ENCODE measurements around the gene ZNRD2.

Gene ZNRD2

GRCh38 chr11:65610404-65610803 lies 40.1 kb downstream of the ZNRD2 start:
- no peak for DNase-seq (ENCODE audit: low read depth in 2 of 2)

- DNase-seq (ENCODE audit: low read depth in 2 of 2): no peak
These were observed 40.9 kb downstream of the ZNRD2 start for GRCh38 chr11:65611028-65611757.

GRCh38 chr11:65611758-65612603 lies 41.7 kb downstream of the ZNRD2 start:
- no peak for DNase-seq (ENCODE audit: low read depth in 2 of 2)

GRCh38 chr11:65612691-65613090 lies 42.4 kb downstream of the ZNRD2 start:
- DNase-seq (ENCODE audit: low read depth in 2 of 2): no peak

GRCh38 chr11:65613091-65613928 lies 43.0 kb downstream of the ZNRD2 start:
- DNase-seq (ENCODE audit: low read depth in 2 of 2): no peak

GRCh38 chr11:65615229-65615949 lies 45.1 kb downstream of the ZNRD2 start, which contains the start of gene PCNX3:
TSS of gene PCNX3 (plus strand) at chr11:65615776. CDS start at chr11:65616312, 536 bp downstream.
- peak; percentile 100 for DNase-seq (ENCODE audit: low read depth in 2 of 2)

- DNase-seq (ENCODE audit: low read depth in 2 of 2): no peak
These were observed 45.8 kb downstream of the ZNRD2 start for GRCh38 chr11:65615950-65616574.

GRCh38 chr11:65616575-65617001 lies 46.3 kb downstream of the ZNRD2 start:
- DNase-seq (ENCODE audit: low read depth in 2 of 2): no peak

GRCh38 chr11:65617136-65617850 lies 47.0 kb downstream of the ZNRD2 start:
- DNase-seq (ENCODE audit: low read depth in 2 of 2): no peak

GRCh38 chr11:65617990-65618751 lies 47.9 kb downstream of the ZNRD2 start:
- no peak for DNase-seq (ENCODE audit: low read depth in 2 of 2)

GRCh38 chr11:65618763-65619162 lies 48.5 kb downstream of the ZNRD2 start:
- DNase-seq (ENCODE audit: low read depth in 2 of 2): no peak

- DNase-seq (ENCODE audit: low read depth in 2 of 2): no peak
These were observed 49.1 kb downstream of the ZNRD2 start for GRCh38 chr11:65619281-65619928.

- no peak for DNase-seq (ENCODE audit: low read depth in 2 of 2)
These were observed 50.4 kb downstream of the ZNRD2 start for GRCh38 chr11:65620666-65621065.

GRCh38 chr11:65621460-65621859 lies 51.2 kb downstream of the ZNRD2 start:
- DNase-seq (ENCODE audit: low read depth in 2 of 2): no peak
